Measurements from ENCODE around the gene FAAP20.

Gene FAAP20

DNA sequence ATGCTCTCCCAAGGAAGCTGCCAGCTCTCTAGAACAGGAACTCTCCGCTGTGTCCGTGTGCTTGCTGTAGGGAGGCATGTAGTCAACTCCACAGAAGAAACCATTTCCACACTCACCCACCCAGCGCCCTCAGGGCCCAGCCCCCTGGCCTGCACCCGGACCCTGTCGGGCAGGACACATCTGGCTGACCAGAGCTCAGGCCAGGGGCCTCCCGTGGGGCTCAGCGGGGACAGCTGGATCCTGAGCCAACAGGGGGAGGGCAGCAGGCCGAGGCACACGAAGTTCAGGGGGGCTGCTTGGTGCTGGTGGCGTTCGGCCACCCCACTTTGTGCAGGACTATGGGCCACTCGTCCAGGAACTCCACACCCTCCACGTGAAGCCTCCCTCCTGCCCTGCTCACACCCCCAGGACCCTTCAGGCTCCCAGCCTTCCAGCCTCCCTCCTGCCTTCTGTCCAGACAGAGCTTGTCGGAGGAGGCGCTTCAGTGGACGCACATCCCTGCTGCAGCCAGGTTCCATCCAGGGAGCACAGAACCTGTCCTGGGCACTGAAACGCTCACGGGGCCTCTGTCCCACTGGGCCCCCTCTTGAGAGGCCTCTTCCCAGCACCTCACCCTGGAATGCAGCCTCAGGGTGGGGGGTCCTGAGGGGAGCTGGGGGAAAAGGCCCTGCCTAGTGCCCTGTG lies 15.0 kb upstream of the FAAP20 start:
- DNase-seq = no peak

DNA sequence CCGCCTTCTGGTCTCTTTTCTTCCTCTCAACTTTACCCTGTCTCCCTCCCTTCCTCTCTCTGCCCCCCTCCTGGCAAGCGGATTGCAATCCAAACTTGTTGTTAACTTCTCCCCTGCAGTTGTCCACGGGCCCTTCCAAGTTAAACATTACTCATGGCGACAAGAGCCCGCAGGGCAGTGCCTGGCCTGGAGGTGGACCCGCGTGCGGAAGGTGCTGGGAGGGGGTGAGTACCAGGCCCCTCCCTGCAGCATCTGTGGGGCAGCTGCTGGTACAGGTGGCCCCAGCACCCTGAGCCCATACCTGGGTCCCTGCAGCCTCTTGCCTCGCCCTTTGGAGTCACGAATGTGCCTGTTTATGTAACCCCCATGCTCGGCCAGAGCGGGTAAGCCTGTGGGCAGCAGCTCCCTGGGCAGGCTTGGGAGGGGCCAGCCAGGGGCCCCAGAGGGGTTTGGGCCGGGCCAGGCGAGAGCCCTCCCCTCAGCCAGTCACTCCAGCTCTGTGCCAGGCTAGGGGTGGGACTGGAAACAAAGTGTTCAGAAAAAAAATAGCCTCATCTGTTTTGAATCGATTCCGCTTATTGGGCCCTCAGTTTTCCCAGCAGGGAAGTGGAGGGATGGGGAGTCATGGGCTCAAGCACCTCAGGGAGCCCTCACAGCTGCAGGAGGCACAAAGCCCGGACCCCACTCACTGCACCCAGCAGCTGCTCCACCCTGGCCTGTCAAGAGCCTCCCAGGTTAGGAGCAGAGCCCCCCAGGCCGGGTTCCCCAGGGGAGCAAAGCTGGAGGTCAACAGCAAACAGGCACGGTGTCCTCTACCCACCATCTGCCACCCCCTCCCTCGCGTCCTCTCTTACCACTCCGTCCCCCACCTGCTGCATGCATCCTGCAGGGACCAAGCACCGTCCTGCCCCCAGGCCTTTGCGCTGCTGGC lies 14.0 kb upstream of the FAAP20 start:
- no peak for DNase-seq

DNA sequence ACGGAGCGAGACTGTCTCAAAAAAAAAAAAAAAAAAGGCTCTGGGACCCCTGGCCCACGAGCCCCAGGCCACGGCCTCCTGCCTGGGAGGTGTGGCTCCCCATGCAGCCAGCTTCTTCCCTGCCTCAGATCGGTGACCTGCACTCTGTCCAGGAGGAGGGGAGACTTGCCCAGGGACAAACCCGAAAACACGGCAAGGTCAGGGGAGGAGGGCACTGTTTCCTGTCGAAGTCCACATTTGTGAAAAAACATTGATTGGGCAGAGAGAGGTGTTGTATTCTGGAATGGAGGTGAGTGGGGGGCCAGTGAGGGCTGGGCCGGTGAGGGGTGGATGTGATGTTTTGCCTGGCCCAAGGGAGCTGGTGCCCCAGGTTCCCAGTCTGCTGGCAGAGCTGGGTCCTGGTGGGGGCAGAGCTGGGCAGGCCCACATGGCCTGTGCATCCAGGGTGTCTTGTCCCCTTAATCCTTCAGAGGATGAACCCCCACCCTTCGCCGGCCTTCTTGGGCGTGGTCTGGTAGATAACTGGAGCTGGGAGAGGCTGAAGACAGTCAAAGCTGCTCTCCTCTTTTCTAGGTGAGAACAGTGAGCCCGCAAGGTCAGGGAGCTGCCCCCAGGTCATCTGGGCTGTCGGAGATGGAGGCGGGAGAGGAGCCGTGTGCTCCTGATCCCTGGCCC lies 12.4 kb upstream of the FAAP20 start:
- DNase-seq = no peak

DNA sequence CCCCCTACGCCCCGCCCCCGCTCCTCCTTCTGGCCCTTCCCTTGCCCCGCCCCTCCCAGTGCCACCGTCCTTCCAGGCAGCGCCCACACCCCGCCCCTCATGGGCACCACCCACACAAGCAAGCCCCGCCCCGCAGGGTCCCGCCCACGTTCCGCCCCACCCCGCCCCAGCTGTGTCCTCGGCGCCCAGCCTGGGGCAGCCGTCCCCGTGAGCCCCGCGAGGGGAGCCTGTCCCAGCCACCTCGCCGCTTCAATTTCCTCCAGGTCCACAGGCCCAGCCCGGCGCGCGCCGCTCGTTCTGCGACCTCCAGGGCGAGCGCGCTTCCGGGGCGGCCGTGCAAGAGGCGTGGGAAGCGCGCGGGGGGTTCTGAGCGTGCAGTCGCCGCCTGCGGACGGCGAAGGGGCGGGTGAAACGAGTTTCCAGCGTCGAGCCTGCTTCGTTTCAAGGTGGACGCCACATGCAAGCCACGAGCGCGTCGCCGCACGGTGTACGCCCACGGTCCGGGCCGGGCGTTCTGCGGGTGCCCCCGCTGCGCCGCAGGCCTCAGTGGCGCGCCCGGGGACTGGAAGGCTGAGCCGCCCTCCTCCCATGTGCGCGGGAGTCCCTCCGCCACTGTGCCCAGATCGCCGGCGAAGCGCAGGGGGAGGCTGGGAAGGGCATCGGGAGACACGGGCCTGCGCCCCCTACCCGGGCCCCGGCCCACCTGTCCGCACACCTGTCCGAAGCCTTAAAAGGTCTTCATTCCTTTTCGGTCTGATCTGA lies 10.8 kb upstream of the FAAP20 start:
- peak; percentile 66 for DNase-seq

DNA sequence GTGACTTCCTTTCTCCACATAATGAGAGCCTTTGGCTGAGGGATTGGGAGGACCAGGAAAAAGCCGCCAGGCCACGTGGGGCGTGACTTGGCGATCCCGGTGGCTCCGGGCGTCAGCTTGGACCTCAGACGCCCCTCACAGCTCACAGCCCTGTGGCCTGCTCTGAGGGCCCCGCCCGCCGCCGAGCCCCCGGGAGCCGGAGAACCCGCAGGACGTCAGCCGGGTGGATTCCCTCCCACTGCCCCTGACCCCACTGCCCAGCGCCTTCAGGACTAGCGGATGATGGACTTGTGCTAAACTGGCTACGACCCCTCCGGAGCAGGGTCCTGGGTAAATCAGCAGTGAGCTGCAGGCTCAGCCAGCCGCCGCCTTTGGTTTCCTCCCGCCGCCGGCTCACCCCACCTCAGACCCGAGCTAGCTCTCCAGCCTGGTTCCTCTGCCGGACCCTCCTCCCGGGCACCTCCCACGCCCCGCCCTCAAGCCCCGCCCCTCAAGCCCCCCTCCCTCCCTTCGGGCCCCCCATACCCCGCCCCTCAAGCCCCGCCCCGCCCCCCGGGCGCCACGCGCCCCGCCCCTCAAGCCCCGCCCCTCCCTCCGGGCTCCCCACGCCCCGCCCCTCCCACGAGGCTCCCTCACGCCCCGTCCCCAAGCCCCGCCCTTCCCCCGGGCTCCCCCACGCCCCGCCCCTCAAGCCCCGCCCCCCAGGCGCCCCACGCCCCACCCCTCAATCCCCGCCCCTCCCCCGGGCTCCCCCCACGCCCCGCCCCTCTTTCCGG lies 10.0 kb upstream of the FAAP20 start:
- DNase-seq = no peak

DNA sequence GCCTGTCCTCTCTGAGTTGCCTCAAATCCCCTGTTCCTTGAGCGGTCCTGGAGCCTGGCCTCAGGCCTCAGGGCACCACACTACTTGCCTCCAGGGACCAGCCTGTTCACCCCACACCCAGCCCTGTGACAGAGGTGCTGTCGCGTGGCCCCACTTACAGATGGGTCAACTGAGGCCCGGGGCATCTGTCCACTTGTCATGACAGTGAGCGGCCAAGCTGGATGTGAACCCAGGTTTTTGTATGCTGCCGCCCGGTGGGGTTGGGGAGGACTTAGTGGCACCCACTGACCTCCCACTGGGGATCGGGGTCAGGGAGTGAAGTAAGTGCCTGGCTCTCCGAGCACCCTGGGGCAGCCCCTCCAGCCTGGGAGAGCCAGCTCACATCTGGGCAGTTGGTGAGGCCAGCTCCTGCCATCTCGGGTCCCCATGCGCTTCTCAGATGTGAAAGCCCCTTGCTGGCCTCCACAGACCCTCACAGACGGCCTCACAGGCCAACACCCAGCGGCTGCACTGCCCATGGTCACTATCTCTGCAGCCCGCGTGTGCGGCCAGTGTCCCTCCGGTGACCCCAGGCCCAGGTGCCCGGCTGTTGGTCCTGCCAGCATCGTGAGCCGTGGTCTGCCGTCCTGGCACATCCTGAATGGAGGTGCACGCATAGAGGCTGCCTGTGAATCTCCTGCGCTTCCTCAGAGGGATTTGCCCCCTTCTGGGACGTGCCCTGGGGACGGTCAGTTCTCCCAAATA lies 9.3 kb upstream of the FAAP20 start:
- DNase-seq = no peak

DNA sequence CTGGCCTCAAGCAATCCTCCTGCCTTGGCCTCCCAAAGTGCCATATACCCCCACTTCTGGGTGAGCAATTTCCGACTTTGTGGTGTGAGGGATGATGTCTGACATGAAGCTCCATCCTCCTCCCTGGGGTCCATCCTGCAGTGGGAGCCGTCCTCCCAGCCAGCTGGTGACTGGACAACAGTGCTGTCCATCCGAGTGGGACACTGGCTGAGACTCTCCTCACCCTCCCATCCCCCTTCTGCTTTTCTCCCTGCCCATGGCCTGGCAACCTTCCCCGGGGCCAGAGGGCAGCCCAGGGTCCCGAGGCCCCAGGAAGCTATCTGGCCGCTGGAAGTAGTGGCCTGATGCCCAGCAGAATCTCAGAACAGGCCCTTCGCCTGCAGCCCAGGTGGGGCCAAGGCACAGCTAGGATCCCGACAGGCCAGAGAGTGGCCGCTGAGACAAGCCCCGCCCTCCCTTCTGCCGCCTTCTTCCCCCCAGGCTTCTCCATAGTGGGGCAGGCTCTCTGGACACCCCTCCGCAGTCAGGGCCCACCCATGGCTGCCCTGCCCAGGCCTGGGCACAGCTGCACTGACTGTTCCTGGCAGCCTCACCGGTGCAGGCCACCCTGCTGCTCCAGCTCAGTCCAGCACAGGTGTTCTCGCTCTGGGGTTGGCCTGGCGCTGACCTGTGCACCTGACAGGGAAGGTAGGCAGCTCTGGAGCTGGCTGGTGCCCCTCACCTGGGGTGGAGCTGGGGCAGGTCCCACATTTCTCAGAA lies 8.4 kb upstream of the FAAP20 start:
- no peak for DNase-seq

DNA sequence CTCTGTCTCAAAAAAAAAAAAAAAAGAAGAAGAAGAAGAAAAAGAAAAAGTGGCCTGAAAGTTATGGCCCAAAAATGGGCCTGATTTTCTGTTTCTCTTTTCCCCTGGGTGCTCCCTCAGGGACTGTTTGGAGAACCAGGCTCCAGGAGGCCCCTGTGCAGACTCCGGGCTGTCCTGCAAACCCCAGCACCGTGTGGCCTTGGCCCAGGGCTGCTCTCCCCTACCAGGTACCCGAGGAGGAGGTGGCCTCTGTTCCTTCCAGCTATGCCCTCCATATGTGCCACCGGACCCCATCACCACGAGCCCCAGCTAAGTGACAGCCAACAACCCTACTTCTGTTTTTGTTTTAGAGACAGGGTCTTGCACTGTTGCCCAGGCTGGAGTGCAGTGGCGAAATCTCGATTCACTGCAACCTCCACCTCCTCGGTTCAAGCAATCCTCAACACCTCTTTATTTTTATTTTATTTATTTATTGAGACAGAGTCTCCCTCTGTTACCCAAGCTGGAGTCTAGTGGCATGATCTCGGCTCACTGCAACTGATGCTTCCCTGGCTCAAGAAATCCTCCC lies 7.5 kb upstream of the FAAP20 start:
- no peak for DNase-seq

DNA sequence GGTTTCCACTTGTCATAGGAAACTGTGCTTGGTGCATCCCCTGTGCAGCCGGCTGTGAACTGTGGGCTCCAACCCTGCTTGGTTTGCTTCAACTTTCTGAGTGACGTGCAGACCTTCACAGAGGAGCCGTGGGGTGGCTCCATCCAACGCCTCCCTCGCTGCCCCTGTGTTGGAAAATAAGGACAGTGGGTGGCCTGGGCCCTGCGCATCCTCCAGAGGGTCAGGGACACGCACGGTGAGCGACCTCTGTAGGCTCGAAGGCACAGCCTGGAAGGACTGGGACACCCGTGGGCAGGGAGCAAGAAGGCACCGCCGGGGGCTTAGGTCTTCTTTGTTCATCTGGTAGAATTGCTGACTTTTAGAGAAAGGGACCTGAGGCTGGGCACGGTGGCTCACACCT lies 6.5 kb upstream of the FAAP20 start:
- no peak for DNase-seq

DNA sequence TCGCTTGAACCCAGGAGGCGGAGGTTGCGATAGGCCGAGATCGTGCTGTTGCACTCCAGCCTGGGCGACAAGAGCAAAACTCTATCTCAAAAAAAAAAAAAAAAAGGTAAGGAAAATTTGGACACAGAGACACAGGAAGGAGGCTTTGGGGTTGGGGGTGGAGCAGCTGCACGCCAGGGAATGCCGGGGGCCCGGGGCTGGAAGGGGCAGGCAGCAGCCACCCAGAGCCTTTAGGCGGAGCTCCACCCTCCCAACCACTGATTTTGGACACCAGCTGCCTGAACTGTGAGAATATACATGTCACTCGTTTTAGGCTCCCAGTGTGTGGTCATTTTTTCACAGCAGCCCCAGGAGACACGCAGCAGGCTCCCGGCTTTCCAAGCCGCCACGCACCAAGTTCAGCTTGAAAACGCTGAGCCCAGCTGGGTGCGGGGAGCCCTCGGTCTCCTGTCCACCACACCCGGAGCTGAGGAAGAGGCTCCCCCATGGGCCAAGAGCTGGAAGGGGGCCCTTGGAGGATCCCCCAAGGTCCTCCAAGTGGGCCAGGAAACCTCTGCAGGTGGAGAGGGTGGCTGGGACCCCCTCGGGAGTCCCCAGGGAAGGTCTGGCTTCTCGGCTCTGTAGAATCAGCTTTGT lies 5.9 kb upstream of the FAAP20 start:
- DNase-seq = no peak

DNA sequence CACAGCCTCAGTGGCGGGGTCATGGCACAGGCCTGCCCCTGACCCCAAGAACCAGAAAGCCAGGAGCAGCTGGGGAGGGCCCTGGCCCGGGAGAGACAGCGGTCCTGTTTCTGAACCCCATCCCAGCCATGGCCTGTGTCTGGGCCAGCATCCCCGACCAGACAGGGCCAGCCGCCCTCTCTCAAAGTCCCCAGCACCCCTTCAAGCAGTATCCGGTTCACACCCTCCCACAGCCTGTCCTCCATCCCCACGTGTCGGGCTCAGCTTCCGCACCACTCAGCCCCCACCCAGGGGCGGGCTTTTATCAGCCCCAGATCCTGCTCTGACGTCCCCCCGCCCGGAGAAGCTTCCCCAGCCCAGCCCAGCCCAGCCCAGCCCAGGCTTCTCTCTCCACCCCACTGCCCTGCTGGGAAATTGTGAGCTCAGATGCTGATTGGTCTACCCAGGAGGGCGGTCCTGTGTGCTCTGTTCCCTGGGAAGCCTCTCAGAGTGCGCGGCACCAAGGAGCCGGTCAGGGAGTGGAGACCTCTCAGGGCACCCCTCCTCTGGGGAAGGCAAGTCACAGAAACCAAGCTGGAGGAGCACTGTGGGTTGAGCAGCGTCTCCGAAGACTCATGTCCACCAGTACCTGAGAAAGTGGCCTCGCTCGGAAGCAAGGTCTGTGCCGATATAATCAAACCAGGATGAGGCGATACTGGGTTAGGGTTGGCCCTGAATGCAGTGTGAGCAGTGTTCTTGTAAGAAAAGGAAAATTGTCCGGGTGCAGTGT lies 4.7 kb upstream of the FAAP20 start:
- no peak for DNase-seq

DNA sequence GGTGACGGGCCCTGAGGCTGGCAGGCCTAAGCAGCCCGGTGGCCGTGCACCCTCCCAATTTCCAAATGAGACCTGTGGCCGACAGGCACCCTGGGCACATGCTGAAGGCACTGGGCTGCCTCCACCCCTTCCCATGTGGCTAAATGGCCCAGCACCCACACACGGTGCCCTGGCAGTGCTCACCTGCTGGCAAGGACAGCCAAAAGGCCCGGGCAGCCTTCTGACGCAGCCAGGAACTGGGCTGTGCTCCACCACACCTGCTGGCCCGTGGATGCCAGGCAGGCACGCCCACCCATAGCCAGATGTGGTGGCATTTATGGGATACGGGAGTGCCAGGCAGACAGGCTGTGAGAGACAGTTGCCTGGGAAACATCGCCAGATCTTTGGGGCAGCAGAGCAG lies 4.0 kb upstream of the FAAP20 start:
- DNase-seq = no peak

DNA sequence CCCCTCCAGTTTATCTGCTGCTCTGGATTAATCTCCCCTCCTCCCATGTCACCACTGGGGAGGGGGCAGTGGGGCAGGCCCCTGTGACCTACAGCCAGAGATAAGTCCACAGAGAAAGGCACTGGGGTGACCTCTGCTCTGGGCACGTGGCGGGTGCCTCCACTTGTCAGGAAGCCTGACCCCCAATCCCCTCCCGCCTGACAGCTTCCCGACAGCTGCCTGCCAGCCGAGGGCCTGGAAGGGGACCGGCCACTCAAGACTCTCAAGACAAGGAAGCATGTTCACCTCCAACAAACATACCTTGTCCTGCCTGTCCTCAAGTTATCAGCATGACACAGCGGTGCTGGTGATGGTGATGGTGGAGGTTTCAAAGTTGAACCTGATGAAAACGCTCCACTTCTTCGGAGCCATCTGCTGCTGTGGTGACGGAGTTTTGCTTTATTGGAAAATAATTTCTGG lies 3.2 kb upstream of the FAAP20 start:
- no peak for DNase-seq

DNA sequence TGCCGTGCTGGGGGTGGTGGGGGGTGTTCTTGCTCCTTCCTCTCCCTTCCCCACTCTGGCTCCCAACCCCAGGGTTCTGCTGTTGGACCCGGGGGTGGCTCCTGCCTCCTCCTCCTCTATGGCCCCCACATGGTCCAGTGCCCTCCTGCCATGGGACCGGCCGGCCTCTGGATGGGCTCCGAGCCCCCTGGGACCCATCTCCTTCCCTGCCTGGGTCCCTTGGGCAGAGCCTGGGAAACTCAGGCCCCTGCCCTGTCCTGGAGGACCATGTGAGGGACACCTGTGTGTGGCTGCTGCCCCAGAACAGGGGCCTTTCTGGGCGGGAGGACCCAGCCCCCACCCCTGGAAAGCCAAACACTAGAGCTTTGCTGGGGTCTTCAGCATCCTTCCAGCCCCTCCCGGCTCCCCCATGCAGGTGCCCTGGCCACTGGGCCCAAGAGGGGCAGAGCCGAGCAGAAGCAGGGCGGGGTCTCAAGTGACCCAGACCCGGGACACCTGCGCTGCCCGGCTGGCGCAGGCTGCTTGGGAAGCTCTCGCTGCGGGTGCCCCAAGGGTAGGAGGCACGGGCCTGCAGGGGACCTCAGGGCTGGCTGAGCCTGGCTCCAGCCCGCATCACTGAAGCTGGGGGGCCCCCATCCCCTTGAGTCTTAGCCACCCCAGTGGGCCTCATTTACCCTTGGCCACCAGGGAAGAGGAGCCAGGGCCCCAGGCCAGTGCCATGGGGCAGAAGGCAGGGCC lies 2.5 kb upstream of the FAAP20 start:
- DNase-seq = no peak

DNA sequence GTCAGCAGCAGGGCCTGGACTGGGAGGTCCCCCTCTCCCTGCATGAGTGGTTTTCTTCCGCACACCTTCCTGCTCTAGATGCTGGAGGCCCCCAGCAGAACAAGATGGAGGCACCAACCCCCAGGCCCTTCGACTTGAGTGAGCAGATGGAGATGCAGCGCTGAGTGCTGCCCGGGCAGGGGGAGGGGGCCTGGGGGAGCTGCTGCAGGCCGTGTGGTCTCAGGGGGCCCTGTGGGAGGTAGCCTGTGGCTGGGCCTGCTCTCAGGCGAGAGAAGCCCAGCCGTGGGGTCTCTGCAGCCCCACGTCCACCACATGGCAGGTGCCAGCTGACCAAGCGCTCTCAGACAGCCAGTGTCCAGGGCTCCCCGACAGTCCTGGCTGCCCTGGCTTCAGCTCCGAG lies 1.2 kb upstream of the FAAP20 start:
- DNase-seq = no peak

DNA sequence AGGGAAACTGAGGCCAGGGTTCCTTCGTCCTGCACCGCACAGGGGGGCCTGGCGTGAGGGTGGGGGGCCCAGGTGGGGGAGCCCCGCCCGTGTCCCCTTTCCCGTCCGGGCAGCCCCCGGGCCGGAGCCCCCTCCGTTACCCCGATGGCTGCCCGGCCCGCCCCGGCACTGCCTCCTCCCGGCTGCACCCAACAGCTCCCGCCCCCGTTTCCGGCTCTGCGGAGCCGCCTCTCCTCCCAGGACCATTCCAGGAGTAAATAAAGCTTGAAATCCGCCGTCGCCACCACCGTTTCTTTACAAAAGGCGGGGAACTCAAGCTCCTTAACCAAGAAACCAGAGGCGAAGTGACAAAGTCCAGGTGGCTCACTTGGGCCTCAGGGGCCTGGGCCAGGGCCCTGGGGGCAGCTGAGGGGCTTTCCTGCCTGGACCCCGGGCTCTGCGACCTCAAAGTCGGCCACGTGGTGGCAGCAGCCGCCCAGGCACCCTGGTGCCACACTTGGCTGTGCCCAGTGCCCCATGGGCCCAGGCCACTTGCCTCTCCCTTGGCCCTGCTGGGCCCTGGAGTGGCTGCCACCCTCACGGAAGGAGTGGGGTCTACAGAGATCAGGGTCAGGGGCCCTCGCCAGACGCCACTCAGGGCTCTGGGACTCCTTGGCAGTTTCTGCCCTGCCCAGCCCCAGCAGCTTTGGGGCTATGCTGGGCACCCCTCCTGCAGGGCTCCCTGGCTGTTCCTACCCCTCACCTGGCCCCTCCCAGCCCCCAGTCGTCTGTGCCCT lies 514 bp upstream of the FAAP20 start:
- peak; percentile 61 for DNase-seq

Data from NCI-H2029 (cell line).